Measurements from ENCODE around the gene CCDC167. TPM values are rescaled to one million over a fixed set of nuclear protein-coding genes. Genes with fewer than 3 reads are reported as not detected.

The CCDC167 gene
- total and polyA plus RNA-seq, 2 of the 8 experiments (the other 6 are each of a cell fraction or from before 2014, with no cell fraction given) = 11.0 to 26.5 TPM

- no peak overlapping the region for H3K4me3 ChIP-seq (ENCODE audit: extremely low read depth in 1 of 4, insufficient read depth in 2 of 4, low read depth in 3 of 4, low read length in 4 of 4)
- no peak overlapping the region for H4K8ac ChIP-seq (ENCODE audit: extremely low read depth, insufficient read depth, low read length)
- 83% methylated on average over 6 of the region's 6 CpGs; no CpG with 5 or more reads in 1 of the 2 experiments for WGBS, 2 experiments (ENCODE audit: extremely low coverage in 1 of 2, insufficient coverage in 1 of 2, insufficient read length in 1 of 2, insufficient replicate concordance in 2 of 2, low coverage in 1 of 2, low lambda C conversion rate in 2 of 2, missing lambda C conversion rate in 1 of 2)
- no peaks in the 10 kb centered on the region for H3K79me1 ChIP-seq (ENCODE audit: low read depth, low read length)
- H3K27me3 ChIP-seq (replicated peaks in 1 of 4; ENCODE audit: control insufficient read depth in 3 of 4, extremely low read depth in 1 of 4, insufficient read depth in 3 of 4, low read length in 3 of 4) = peaks cover 0 to 12% (median 8%) of the 10 kb centered on the region in 4 experiments; a peak in 6 of 7 replicates
- no peaks in the 10 kb centered on the region for H3K36me3 ChIP-seq (ENCODE audit: control insufficient read depth in 2 of 4, insufficient read depth in 4 of 4, low read length in 3 of 4)
- H3K23ac ChIP-seq (ENCODE audit: insufficient read length) = no peak overlapping the region
- no peak overlapping the region for H2BK12ac ChIP-seq (ENCODE audit: low read depth, low read length)
- H3K4me2 ChIP-seq (ENCODE audit: insufficient read depth in 1 of 2, low read depth in 2 of 2, low read length in 2 of 2) = no peak overlapping the region
- no peak for DNase-seq (ENCODE audit: low read depth in 1 of 2, low spot score in 2 of 2)
- H2BK5ac ChIP-seq (ENCODE audit: low read depth, low read length) = no peak overlapping the region
- peaks cover under 1 to 29% (median 22%) of the 10 kb centered on the region in 4 experiments for H3K4me1 ChIP-seq (replicated peaks in 1 of 4; ENCODE audit: control insufficient read depth in 3 of 4, insufficient read depth in 4 of 4, low read length in 3 of 4)
- H3K56ac ChIP-seq (replicated peaks; ENCODE audit: insufficient read length, low read depth, low read length) = no peak overlapping the region
- no peak overlapping the region for H2AK5ac ChIP-seq (ENCODE audit: low read depth, low read length)
- no peaks in the 10 kb centered on the region for H4K20me1 ChIP-seq (replicated peaks in 1 of 2; ENCODE audit: control insufficient read depth in 1 of 2, insufficient read depth in 2 of 2, low read length in 2 of 2)
- ChIA-PET CTCF (ENCODE audit: partially characterized antibody) (interaction anchor here (0.7 to 1.7 kb wide), 5 partner anchors 9 to 48 kb away, joined by 3 to 5 read pairs (median 4); no protein-coding TSS in a partner anchor), POLR2A (ENCODE audit: partially characterized antibody) (interaction anchor here (1.7 kb wide), 1 partner anchor 18 kb away, joined by 6 read pairs; no protein-coding TSS in a partner anchor)
- H3K14ac ChIP-seq (ENCODE audit: insufficient read length) = no peak overlapping the region
- no peak overlapping the region for H3K4ac ChIP-seq (replicated peaks; ENCODE audit: insufficient read length, low read depth, low read length)
- no peaks in the 10 kb centered on the region; the same call in 1 of the 2 replicates for H3K23me2 ChIP-seq (ENCODE audit: low read depth, low read length)
- no peak overlapping the region for H2BK120ac ChIP-seq (replicated peaks; ENCODE audit: low read depth, low read length)
- no peak overlapping the region for H3K9ac ChIP-seq (replicated peaks in 1 of 4; ENCODE audit: extremely low read depth in 1 of 4, low read depth in 3 of 4, low read length in 3 of 4)
- no peak overlapping the region for H4K5ac ChIP-seq (ENCODE audit: insufficient read length, low read depth, low read length)
- H3K27ac ChIP-seq (ENCODE audit: low read depth, low read length) = no peak overlapping the region
- H2BK20ac ChIP-seq (ENCODE audit: low read length) = no peak overlapping the region
- H3K79me2 ChIP-seq (ENCODE audit: control insufficient read depth in 1 of 2, insufficient read depth in 2 of 2, low read length in 2 of 2) = no peaks in the 10 kb centered on the region
- H2AFZ ChIP-seq (ENCODE audit: low read length) = no peak overlapping the region
- H2BK15ac ChIP-seq (ENCODE audit: low read length) = no peak overlapping the region; the same call in 1 of the 2 replicates
- no peak overlapping the region for H3K18ac ChIP-seq (ENCODE audit: extremely low read depth, low read length)
- no peak for FAIRE-seq
- H3K9me3 ChIP-seq (ENCODE audit: insufficient read depth in 2 of 2, low read depth in 1 of 2, low read length in 1 of 2) = no peaks in the 10 kb centered on the region
- H4K91ac ChIP-seq (replicated peaks; ENCODE audit: insufficient read length, low read length) = no peak overlapping the region
- TF ChIP-seq NRF1 (IDR thresholded peaks at IDR 0.05; ENCODE audit: low read depth, low read length) (no peak), SP2 (IDR thresholded peaks at IDR 0.05; ENCODE audit: low read length) (no peak)
Observed at GRCh38 chr6:37518116-37518515, 18.4 kb upstream of the CCDC167 start.
